Ramos (cell line): ENCODE results near the gene GLIPR1.

ENCODE experiments used
- in situ Hi-C: fragments of 300-500 bp; cut with MboI; formaldehyde crosslinking; loops from one replicate; pipeline ENCODE4 v1.14.3; 2022; ENCODE audit warnings: low sequenced_read_pairs; ENCODE audit not compliant: unreplicated experiment

Gene GLIPR1

DNA sequence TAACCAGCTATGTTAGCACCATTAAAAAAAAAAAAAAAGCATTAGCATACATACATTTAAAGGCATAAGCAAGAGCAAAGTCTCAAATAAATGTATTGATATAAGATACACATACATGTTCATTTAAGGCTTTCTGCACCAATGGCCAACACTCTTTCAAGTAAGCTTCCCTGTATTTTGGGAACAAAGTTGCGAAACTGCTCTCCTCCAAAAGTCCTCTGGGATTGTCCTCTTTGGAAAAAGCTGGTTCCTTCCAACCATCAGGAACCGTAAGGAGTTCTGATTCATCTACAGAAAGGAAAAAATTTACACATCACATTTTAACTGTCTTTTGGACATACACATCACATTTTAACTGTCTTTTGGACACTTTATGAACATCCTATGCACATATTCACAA lies 27.6 kb downstream of the GLIPR1 start:
- in situ Hi-C loops, result no loop called here

DNA sequence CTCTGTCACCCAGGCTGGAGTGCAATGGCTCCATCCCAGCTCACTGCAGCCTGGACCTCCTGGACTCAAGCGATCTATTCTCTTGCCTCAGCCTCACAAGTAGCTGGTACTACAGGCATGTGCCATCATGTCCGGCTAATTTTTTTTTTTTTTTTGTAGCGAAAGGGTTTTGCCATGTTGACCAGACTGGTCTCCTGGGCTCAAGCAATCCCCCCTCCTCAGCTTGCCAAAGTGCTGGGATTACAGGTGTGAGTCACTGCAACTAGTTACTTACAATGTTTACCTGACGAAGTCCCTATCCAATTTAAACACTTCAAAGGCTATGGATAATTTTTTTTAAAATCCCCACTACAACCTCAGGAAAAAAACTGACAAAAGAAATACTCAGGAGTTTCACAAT lies 29.1 kb downstream of the GLIPR1 start:
- in situ Hi-C loops, result no loop called here

DNA sequence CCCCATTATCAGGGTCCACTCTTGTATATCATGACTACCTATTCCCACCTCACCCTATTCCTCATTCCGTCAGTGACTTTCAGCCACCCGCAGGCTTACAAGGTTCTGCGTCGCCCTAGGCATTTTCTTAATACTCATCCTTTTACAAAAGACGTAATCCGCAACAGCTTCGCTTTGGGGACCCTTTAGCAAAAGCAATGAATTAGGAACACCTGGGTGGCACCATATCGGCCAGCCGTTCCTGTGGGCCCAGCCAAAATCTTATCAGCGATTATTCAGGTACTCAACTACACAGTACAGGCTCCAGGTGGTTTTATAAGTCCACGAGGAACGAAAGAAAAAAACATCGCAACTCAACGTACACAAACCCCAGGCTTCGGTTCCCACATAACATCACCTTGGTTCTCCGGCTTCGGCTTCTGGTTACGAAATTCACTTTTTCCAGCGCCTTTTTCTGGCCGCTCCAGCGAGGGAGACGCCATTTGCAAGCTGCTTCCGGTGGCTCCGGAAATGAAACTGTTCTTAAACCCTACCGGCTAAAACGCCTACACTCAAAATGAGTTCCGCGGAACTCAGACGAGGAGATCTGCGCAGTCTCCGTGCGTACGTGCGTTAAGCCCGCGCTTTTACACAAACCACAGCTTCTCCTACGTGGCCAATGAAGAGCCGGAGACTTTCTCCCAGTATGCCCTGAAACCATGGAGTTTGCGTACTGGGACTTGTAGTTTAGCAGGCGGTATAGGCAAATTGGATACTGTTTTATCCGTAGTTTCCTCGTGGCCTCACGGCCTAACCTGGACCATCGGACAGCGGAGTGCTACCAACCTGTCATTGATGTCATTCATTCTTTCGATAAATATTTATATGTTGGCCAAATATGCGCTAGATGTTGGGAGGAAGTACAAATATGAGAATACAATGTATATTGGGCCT lies 30.8 kb downstream of the GLIPR1 start, which contains the start of gene KRR1:
TSS of gene KRR1 (minus strand) at position 494 of the 933 bp plus-strand sequence. CDS start at position 482, 12 bp downstream.
- in situ Hi-C loops, result no loop called here

DNA sequence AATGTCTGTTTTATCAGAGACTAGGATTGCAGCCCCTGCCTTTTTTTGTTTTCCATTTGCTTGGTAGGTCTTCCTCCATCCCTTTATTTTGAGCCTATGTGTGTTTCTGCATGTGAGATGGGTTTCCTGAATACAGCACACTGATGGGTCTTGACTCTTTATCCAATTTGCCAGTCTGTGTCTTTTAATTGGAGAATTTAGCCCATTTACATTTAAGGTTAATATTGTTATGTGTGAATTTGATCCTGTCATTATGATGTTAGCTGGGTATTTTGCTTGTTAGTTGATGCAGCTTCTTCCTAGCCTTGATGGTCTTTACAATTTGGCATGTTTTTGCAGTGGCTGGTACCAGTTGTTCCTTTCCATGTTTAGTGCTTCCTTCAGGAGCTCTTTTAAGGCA lies 40.7 kb downstream of the GLIPR1 start:
- in situ Hi-C loops, result loop anchor here (10.0 kb wide), 1 partner anchor 514 kb away; the partner anchor contains the start of gene PHLDA1

DNA sequence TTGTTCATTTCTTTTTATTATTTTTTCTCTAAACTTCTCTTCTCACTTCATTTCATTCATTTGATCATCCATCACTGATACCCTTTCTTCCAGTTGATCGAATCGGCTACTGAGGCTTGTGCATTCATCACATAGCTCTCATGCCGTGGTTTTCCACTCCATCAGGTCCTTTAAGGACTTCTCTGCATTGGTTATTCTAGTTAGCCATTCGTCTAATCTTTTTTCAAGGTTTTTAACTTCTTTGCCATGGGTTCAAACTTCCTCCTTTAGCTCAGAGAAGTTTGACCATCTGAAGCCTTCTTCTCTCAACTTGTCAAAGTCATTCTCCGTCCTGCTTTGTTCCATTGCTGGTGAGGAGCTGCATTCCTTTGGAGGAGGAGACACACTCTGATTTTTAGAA lies 41.6 kb downstream of the GLIPR1 start:
- in situ Hi-C loops, result loop anchor here (10.0 kb wide), 1 partner anchor 513 kb away; the partner anchor contains the start of gene PHLDA1

DNA sequence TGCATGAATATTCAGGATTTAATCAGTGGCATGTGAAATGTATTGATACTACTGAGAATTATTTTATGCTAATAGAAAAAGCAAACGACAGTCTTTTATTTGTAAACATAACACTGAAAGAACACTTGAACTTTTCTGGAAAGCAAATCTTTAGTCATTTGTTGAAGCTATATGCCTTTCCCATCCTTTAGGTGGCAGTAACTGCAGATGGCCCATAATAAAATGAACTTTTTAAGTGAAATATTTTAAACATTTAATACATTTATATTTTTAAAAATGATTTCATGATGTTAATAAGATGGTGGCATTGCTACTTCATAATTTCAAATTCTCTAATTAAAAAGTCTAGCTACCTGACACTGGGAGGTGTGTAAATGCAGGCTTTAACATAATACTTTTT lies 44.7 kb downstream of the GLIPR1 start:
- in situ Hi-C loops, result loop anchor here (10.0 kb wide), 1 partner anchor 510 kb away; the partner anchor contains the start of gene PHLDA1

DNA sequence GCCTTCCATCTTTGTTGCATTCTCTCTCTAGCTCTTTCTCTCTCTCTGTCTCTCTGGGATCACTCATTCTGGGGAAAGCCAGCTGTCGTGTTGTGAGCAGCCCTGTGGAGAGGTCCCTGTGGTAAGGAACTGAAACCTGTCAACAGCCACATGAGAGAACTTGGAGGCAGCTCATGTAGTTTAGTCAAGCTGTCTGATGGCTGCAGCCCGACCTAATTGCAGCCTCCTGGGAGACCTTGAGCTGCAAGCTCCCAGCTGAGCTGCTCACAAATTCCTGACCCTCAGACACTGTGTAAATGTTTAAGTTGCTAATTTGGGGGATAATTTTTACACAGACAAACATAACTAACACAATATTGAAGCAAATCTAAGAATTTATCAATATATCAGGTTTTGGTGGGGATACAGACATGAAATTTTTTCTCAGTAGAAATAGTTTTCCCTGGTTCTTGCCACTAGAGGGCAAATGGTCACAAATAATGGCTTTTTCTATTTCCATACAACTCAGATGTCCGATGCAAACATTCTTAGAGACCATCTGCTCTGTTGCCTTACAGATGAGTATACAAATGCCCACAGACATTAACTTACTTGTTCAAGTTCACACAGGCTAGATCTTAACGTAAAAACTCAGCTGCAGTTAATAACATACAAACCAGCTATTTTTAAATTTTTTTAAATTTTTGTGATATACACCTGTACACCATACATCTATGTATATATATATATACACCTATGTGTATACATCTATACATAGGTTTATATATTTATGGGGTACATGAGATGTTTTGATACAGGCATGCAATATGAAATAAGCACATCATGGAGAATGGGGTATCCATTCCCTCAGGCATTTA lies 46.3 kb downstream of the GLIPR1 start:
- in situ Hi-C loops, result loop anchor here (10.0 kb wide), 1 partner anchor 508 kb away; the partner anchor contains the start of gene PHLDA1

DNA sequence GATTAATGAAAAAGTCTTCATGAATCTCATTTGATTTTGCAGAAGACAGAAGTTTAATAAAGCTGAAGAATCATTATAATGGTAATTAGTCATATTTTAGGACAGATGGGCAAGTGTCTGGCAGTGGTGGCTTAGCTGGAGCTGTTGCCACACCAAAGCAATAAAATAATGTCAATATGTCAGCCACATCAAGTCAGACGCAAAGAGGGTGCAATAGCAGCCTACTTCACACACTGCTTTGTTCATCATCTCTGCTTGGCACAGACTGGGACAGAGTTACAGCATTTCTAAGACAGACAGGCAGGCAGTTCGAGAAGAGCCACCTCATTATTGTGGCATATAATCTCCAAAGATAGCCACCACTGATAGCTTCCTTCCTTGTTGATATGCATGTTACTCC lies 47.7 kb downstream of the GLIPR1 start:
- in situ Hi-C loops, result loop anchor here (10.0 kb wide), 1 partner anchor 507 kb away; the partner anchor contains the start of gene PHLDA1

DNA sequence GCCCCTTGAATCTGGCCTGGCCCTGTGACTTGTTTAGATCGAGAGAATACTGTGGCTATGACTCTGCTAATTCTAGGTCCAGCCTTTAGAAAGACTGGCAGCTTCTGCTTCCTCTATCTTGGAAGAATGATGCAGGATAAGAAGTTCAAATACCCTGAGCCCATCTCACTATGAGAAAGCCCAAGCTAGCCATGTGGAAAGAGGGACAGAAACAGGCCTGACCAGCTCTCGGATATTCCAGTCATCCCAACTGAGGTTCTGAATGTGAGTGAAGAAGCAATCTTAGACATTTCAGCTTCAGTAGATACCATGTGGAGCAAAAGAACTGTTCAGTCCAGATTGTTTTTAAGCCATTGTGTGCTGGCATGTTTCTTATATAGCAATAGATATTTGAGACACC lies 48.1 kb downstream of the GLIPR1 start:
- in situ Hi-C loops, result loop anchor here (10.0 kb wide), 1 partner anchor 506 kb away; the partner anchor contains the start of gene PHLDA1

DNA sequence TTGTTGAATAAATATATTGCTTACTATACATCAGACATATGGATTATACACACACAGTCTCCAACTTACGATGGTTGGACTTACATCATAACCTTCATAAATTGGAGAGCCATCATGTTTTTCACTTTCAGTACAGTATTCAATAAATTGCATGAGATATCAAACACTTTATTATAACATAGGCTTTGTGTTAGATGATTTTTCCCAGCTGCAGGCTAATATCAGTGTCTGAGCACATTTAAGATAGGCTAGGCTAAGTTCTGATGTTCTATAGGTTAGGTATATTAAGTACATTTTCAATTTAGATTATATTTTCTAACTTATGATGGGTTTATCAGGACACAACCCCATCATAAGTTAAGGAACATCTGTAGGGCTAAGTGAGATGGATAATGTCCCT lies 48.8 kb downstream of the GLIPR1 start:
- in situ Hi-C loops, result loop anchor here (10.0 kb wide), 1 partner anchor 505 kb away; the partner anchor contains the start of gene PHLDA1

DNA sequence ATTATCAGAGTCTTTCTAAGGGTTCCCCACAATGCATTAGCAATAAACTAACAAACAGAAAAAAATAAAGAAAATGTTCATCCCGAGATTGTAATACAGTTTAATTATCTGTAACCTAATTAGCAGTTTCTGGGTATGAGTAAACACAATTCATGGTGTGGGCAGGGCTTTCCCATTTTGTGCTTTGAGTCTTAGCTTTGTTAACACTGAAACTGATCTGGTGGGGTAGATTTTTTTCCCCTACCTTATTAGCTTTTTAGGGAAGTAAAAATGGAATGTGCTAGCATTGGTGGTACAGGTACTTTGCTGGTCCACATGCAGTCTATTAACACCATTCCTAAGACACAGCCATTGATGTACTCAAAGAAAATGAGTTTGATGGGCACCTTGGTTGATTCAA lies 49.3 kb downstream of the GLIPR1 start:
- in situ Hi-C loops, result loop anchor here (10.0 kb wide), 1 partner anchor 505 kb away; the partner anchor contains the start of gene PHLDA1

DNA sequence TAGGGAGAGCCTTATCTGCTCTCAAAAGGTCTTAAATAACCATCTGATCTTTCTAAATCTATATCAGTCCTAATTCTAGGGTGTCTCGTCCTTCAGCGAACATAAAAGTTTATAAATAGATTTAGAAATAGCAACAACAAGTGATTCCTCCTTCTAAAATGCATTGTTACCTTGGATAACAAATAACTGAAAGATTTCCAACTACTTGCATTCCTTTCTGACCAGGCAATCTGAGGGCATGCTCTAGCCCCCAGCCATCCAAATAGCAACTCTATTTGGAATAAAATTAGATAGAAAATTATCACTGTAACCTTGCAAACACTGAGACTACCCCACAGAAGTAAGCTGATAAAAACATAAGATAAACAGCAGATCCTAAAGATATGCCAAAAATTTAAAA lies 52.7 kb downstream of the GLIPR1 start:
- in situ Hi-C loops, result no loop called here

DNA sequence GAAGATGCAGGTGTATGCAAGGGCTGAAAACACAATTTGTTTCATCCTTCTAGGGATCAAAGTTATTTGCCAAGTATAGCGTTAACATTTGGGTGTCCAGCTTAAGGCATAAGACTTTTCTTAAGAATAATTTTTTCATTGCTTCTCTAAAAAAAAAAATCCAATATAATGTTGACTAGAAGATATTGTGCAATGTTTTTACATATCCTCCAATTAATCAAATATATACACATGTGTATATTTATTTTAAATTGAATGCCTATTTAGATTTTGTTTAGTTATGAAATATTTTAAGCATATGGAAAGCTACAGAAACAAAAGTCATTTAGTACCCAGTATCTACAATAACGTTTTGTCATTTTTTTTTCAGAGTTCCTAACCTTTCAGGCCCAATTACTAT lies 59.3 kb downstream of the GLIPR1 start:
- in situ Hi-C loops, result no loop called here

DNA sequence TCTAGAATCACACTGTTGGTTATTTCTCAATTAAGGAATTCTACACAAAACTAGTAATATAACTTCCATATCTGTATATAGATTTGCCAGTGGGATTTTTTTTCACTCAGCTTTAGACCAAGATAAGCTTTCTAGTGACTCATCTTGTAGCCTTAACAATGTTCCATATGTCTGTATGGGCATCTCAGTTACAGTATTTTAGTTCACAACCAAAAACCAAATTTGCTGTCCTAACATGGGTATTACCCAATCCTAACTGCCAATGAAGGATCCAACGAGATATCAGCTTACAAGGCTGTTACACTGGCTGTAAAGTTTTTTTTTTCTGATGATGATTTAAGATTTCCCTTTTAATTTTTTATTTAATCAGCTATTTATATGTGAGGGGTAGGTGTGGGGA lies 62.4 kb downstream of the GLIPR1 start:
- in situ Hi-C loops, result no loop called here

DNA sequence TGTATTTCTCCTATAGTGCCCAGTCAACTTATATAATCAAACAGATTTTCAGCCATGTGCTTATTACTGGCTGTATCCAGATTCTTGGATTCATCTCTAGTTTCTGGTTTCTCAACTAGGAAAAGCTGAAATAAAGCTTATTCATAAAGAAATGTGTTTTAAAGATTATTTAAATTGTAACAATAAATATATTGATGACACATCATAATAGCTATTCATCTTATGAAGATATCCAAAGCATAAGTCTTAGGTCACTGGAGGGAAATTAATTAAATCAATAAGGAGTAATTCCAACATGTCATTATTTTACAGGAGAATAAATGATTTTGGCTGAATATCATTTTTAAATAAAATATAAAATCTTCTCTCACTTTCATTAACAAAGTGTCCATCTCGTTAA lies 63.0 kb downstream of the GLIPR1 start:
- in situ Hi-C loops, result no loop called here

DNA sequence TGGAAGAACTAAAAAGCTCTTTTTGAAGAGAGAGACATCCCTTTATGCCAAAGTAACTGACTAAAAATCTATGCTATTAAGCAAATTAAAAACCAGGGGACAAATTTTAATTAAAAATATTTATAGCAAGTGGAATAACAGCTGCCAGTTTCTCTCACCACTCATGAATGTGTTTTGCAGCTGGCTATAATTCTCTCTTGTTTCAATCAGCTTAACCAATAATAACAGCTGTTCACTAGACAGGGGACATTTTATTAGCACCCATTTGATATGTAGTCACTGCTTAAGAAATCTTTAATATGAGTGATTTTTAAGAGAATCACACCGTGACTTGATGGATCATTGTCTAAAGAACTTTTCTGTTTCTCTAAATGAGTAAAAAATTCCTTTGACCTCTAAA lies 65.1 kb downstream of the GLIPR1 start:
- in situ Hi-C loops, result no loop called here

DNA sequence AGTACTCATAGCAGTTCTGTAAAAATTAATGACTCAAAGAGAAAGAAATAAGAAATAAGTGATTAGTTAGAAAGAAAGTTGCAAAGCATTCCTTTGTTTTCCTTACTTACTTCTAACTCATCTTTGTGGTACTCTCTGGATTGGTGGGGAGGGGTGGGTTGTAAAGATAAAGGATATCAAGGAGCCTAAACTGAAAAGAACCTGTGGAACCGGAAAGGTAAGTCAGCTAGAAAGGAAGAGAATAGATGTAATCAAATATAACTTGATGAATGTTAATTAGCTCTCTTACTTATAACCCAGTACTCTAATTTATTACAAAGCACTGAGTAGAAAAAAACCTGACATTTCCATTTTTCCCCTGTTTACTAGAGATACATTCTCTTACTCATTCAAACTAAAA lies 68.3 kb downstream of the GLIPR1 start:
- in situ Hi-C loops, result no loop called here

DNA sequence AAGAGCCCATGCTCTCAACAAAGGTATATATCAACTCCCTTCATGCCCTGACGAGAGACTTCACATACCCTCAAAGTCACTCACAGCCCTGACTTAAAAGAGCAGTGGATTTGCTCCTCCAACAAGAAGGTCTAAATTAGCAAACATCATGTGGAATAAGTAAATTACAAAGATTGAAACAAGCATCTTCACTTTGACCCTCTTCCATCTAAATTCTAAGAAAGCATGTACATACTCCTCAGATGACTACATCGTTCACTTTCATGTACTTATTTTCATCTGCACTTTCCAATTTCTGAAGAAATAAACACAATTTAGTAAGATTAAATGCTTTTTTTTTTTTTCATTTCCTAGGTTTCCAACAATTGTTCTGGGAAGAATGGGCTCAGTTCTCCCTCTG lies 69.4 kb downstream of the GLIPR1 start:
- in situ Hi-C loops, result no loop called here

DNA sequence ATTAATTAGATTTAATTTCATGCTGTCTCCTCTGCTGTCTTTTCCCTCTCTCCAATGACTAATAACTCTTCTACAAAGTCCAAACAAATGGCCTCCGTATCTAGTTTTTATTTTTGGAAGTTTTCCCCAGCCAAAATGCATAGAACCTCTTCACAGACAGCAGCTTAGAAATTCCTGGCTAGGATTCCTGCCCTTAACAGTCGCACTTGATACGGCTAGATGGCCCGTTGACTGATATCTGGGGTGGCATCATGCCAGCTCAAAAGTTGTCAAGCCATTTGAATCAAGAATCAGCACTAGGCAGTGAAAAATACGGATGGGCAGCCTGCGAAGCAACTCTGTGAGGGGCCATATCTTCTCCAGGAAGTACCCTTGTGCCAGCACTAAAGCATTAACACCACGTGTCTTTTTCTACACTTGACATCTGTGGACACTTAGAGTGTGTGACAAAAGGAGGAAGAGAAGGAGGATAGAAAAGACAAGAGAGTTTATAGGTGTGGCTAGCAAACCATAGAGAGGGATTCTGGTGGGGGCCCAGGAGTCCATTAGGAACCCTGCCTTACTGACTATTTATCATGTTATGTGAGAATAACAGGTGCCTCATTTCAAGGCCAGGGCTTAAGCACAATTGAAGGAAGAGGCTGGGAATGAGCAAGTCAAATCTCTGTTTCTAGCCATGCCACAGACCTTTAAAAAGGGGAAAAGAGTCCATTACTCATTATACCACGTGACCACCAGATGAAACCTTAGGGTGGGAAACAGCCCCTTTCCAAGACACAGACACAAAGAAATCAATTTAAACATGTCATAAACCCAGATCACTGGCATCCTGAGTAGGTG lies 70.1 kb downstream of the GLIPR1 start:
- in situ Hi-C loops, result no loop called here

DNA sequence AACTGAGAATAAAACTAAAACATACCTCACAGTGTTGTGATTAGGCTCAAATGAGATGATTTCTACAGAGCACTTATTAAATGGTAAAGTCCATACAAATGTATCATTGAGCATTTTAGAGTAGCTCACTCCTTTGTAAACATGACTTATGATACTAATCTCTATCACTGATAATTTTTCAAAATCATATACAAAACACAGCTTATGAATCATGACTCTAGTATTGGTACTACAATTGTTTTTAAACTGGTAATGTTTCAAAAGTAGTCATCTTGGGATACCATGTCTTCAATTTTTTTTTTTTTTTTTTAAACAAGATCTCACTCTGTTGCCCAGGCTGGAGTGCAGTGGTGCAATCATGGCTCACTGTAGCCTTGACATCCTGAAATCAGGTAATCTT lies 70.9 kb downstream of the GLIPR1 start:
- in situ Hi-C loops, result no loop called here
